ENCODE results near the gene HNRNPCL4. TPM values are rescaled to one million over a fixed set of nuclear protein-coding genes. Genes with fewer than 3 reads are reported as not detected.
"Not testable (repeated sequence)": the region's sequence is repeated elsewhere in the genome, so short reads cannot be mapped to it uniquely, and the experiment has no call there.

HNRNPCL4 gene
- total RNA-seq = not detected
- not detected for polyA plus RNA-seq
- long read RNA-seq, donor 1 = 0 reads
- long read RNA-seq, donor 2 = 0 reads
- long read RNA-seq, donor 3 = 0 reads
- long read RNA-seq, donor 4 = 0 reads
- long read RNA-seq, donor 5 = 0 reads
- long read RNA-seq, donor 6 = 0 reads
- long read RNA-seq, donor 7 = 0 reads
- long read RNA-seq, donor 8 = 0 reads
- long read RNA-seq, donor 9 = 0 reads
- long read RNA-seq, donor 10 = 0 reads

DNA sequence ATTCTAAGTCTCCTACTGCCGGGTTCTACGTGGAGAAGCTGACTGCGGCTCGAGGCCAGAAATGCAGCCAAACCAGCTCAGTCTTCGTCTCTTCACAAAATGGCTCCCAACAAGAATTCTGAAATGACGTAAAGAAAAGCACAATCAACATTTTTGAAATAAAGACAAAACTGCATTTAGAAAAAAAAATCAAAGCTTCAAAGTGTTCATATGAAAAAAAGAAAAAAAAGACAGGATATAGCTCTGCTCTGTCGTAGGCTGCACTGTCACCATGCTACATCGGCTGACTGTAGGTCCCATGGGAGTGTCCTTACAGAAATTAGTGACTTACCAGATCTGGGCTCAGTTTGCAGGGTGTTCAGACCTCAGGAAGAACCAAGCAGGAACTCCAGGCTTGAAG lies at the start of gene HNRNPCL4:
Gene HNRNPCL4 (minus strand): TSS at position 101 of the 400 bp plus-strand sequence. CDS start 164 bp downstream, outside the sequence.
- H3K27me3 ChIP-seq; H3K4me1 ChIP-seq (replicated peaks in 1 of 2); H3K36me3 ChIP-seq (replicated peaks in 1 of 2); intact Hi-C loops (cut with DNase I); H3K27ac ChIP-seq; DNase-seq; H3K4me3 ChIP-seq; H3K9me3 ChIP-seq (replicated peaks in 1 of 3): not testable (repeated sequence)
- WGBS, 4 donors = no CpG with 5 or more reads among the region's 8 CpGs

- H3K27me3 ChIP-seq; intact Hi-C loops (cut with DNase I); H3K9me3 ChIP-seq (replicated peaks in 1 of 3); H3K4me3 ChIP-seq; H3K27ac ChIP-seq; H3K36me3 ChIP-seq (replicated peaks in 1 of 2); H3K4me1 ChIP-seq (replicated peaks in 1 of 2); DNase-seq: not testable (repeated sequence)
- WGBS, 4 donors = no CpG with 5 or more reads among the region's 9 CpGs
These were observed 43.3 kb upstream of the HNRNPCL4 start for GRCh38 chr1:13208712-13209111.

GRCh38 chr1:13201309-13201708 lies 35.9 kb upstream of the HNRNPCL4 start, which contains the start of gene PRAMEF13:
PRAMEF13 (minus strand) TSS chr1:13201409; CDS start chr1:13199589, 1,820 bp downstream.
- WGBS, 4 donors = 80% methylated on average over 1 of the region's 5 CpGs; no CpG with 5 or more reads in 3 of the 4 donors
- intact Hi-C loops (cut with DNase I) = not testable (repeated sequence)

GRCh38 chr1:13171548-13171947 lies 6.1 kb upstream of the HNRNPCL4 start, which contains the start of gene PRAMEF9:
PRAMEF9 (plus strand) TSS chr1:13171848; CDS start chr1:13175281, 3,433 bp downstream.
- H3K27me3 ChIP-seq; intact Hi-C loops (cut with DNase I); H3K27ac ChIP-seq; H3K36me3 ChIP-seq (replicated peaks in 1 of 2); H3K4me1 ChIP-seq (replicated peaks in 1 of 2); H3K9me3 ChIP-seq (replicated peaks in 1 of 3); H3K4me3 ChIP-seq; DNase-seq: not testable (repeated sequence)
- WGBS, 4 donors = 58 to 92% (median 71%) methylated on average over 1 to 2 of the region's 2 CpGs

More at GRCh38 chr1:13201309-13201708, 35.9 kb upstream of the HNRNPCL4 start, which contains the start of gene PRAMEF13:
- not testable (repeated sequence) for H3K27ac ChIP-seq; H3K27me3 ChIP-seq; H3K9me3 ChIP-seq (replicated peaks in 1 of 3); H3K4me3 ChIP-seq; H3K4me1 ChIP-seq (replicated peaks in 1 of 2); H3K36me3 ChIP-seq (replicated peaks in 1 of 2); DNase-seq

DNA sequence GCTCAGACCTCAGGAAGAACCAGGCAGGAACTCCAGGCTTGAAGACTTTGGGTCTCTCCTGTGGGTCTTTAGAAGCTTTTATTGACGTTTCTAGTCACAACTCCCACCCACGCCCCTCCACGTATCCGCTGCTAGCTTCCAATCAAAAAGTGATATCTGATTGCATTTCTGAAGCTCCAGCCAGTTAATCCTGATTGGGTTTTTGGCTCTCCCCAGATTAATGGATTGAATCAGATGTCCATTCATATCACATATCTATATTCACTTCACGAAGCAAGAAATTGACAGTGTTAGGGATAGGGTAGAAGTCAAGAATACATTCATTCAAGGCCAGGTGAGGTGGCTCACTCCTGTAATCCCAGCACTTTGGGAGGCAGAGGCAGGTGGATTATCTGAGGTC lies 9.5 kb downstream of the HNRNPCL4 start, which contains the start of gene PRAMEF26:
Gene PRAMEF26 (minus strand): TSS at position 101 of the 400 bp plus-strand sequence. CDS start 2,914 bp downstream, outside the sequence.
- H3K27me3 ChIP-seq; DNase-seq; H3K9me3 ChIP-seq (replicated peaks in 1 of 3); H3K4me1 ChIP-seq (replicated peaks in 1 of 2); H3K4me3 ChIP-seq; H3K27ac ChIP-seq; H3K36me3 ChIP-seq (replicated peaks in 1 of 2); intact Hi-C loops (cut with DNase I): not testable (repeated sequence)
- WGBS, 4 donors = 60 to 75% methylated on average over 1 of the region's 5 CpGs; no CpG with 5 or more reads in 2 of the 4 donors

DNA sequence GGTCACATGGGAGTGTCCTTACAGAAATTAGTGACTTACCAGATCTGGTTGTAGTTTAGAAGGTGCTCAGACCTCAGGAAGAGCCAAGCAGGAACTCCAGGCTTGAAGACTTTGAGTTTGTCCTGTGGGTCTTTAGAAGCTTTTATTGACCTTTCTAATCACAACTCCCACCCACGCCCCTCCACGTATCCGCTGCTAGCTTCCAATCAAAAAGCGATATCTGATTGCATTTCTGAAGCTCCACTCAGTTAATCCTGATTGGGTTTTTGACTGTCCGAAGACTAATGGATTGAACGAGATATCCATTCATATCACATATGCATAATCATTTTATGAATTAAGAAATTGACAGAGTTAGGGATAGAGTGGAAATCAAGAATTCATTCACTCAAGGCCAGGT lies 48.7 kb downstream of the HNRNPCL4 start, which contains the start of gene HNRNPCL2:
Gene HNRNPCL2 (minus strand): TSS at position 101 of the 400 bp plus-strand sequence. CDS start 454 bp downstream, outside the sequence.
- DNase-seq; H3K36me3 ChIP-seq (replicated peaks in 1 of 2); H3K9me3 ChIP-seq (replicated peaks in 1 of 3); H3K27me3 ChIP-seq; H3K4me1 ChIP-seq (replicated peaks in 1 of 2); H3K4me3 ChIP-seq; H3K27ac ChIP-seq; intact Hi-C loops (cut with DNase I): not testable (repeated sequence)
- 84 to 97% (median 93%) methylated on average over 6 of the region's 6 CpGs for WGBS, 4 donors

Other genes with a start within 250 kb of the HNRNPCL4 start
- not detected for gene PRAMEF7, start 249.0 kb downstream of the HNRNPCL4 start, total RNA-seq
- gene PRAMEF7, start 249.0 kb downstream of the HNRNPCL4 start, polyA plus RNA-seq = not detected
- gene PRAMEF6, start 218.1 kb downstream of the HNRNPCL4 start, total RNA-seq = not detected
- gene PRAMEF6, start 218.1 kb downstream of the HNRNPCL4 start, polyA plus RNA-seq = not detected
- not detected for gene PRAMEF27, start 109.1 kb downstream of the HNRNPCL4 start, total RNA-seq
- not detected for gene PRAMEF27, start 109.1 kb downstream of the HNRNPCL4 start, polyA plus RNA-seq
- gene HNRNPCL3, start 104.9 kb downstream of the HNRNPCL4 start, total RNA-seq = not detected
- not detected for gene HNRNPCL3, start 104.9 kb downstream of the HNRNPCL4 start, polyA plus RNA-seq
- not detected for gene PRAMEF25, start 94.9 kb downstream of the HNRNPCL4 start, total RNA-seq
- gene PRAMEF25, start 94.9 kb downstream of the HNRNPCL4 start, polyA plus RNA-seq = not detected
- not detected for gene HNRNPCL2, start 48.8 kb downstream of the HNRNPCL4 start, total RNA-seq
- not detected for gene HNRNPCL2, start 48.8 kb downstream of the HNRNPCL4 start, polyA plus RNA-seq
- not detected for gene PRAMEF26, start 9.6 kb downstream of the HNRNPCL4 start, total RNA-seq
- gene PRAMEF26, start 9.6 kb downstream of the HNRNPCL4 start, polyA plus RNA-seq = not detected
- not detected for gene PRAMEF9, start 6.2 kb upstream of the HNRNPCL4 start, total RNA-seq
- gene PRAMEF9, start 6.2 kb upstream of the HNRNPCL4 start, polyA plus RNA-seq = not detected
- not detected for gene PRAMEF13, start 35.8 kb upstream of the HNRNPCL4 start, total RNA-seq
- gene PRAMEF13, start 35.8 kb upstream of the HNRNPCL4 start, polyA plus RNA-seq = not detected
- not detected for gene PRAMEF18, start 60.5 kb upstream of the HNRNPCL4 start, total RNA-seq
- gene PRAMEF18, start 60.5 kb upstream of the HNRNPCL4 start, polyA plus RNA-seq = not detected
- gene PRAMEF5, start 88.6 kb upstream of the HNRNPCL4 start, total RNA-seq = not detected
- gene PRAMEF5, start 88.6 kb upstream of the HNRNPCL4 start, polyA plus RNA-seq = not detected
- not detected for gene PRAMEF8, start 119.5 kb upstream of the HNRNPCL4 start, total RNA-seq
- gene PRAMEF8, start 119.5 kb upstream of the HNRNPCL4 start, polyA plus RNA-seq = not detected
- gene PRAMEF33, start 137.9 kb upstream of the HNRNPCL4 start, total RNA-seq = not detected
- gene PRAMEF33, start 137.9 kb upstream of the HNRNPCL4 start, polyA plus RNA-seq = not detected
- gene PRAMEF15, start 149.9 kb upstream of the HNRNPCL4 start, total RNA-seq = not detected
- not detected for gene PRAMEF15, start 149.9 kb upstream of the HNRNPCL4 start, polyA plus RNA-seq
- gene PRAMEF14, start 181.5 kb upstream of the HNRNPCL4 start, total RNA-seq = not detected
- gene PRAMEF14, start 181.5 kb upstream of the HNRNPCL4 start, polyA plus RNA-seq = not detected
- not detected for gene PRAMEF19, start 206.3 kb upstream of the HNRNPCL4 start, total RNA-seq
- not detected for gene PRAMEF19, start 206.3 kb upstream of the HNRNPCL4 start, polyA plus RNA-seq
- gene PRAMEF17, start 224.0 kb upstream of the HNRNPCL4 start, total RNA-seq = not detected
- gene PRAMEF17, start 224.0 kb upstream of the HNRNPCL4 start, polyA plus RNA-seq = not detected
- gene PRAMEF20, start 244.8 kb upstream of the HNRNPCL4 start, total RNA-seq = not detected
- not detected for gene PRAMEF20, start 244.8 kb upstream of the HNRNPCL4 start, polyA plus RNA-seq